Gastrocnemius medialis (tissue), 4 donors: ENCODE data around the gene KCNQ1. TPM values are rescaled to one million over a fixed set of nuclear protein-coding genes. Genes with fewer than 3 reads are reported as not detected.

Experiments
- ATAC-seq, 2 donors: fragments of 150-250 bp; one replicate each; pipeline ENCODE4 v1.9.1; 2016
- DNase-seq, 2 donors: peaks; one replicate each; pipeline ENCODE4 v3.0.0-alpha.2; 2019
- H3K27ac ChIP-seq, 4 donors: fragments of 200-600 bp; sonication (generic); 1 replicate in 1 of 4; 2 replicates in 3 of 4; pipeline ENCODE4 v1.5.1; 2016 to 2018; ENCODE audit warnings: mild to moderate bottlenecking in 2 of 4, moderate library complexity in 1 of 4
- H3K27me3 ChIP-seq, 3 donors: fragments of 200-600 bp; sonication (generic) in 2 of 3; 1 replicate in 1 of 3; 2 replicates in 2 of 3; pipeline versions ENCODE4 v1.5.1 to v1.6.0; 2016 to 2019; ENCODE audit warnings: mild to moderate bottlenecking in 1 of 3, moderate library complexity in 1 of 3
- H3K36me3 ChIP-seq, 2 donors: fragments of 200-600 bp; sonication (generic) in 1 of 2; one replicate each; pipeline ENCODE4 v1.5.1; 2017 to 2018
- H3K4me1 ChIP-seq, 2 donors: fragments of 200-600 bp; sonication (generic) in 1 of 2; one replicate each; pipeline ENCODE4 v1.5.1; 2016 to 2017; ENCODE audit warnings: mild to moderate bottlenecking in 2 of 2
- H3K4me3 ChIP-seq, 4 donors: fragments of 200-600 bp; sonication (generic) in 3 of 4; 1 replicate in 1 of 4; 2 replicates in 3 of 4; pipeline ENCODE4 v1.5.1; 2016 to 2019; ENCODE audit warnings: mild to moderate bottlenecking in 2 of 4
- H3K9me3 ChIP-seq, 3 donors: fragments of 200-600 bp; sonication (generic) in 2 of 3; 1 replicate in 1 of 3; 2 replicates in 2 of 3; pipeline ENCODE4 v1.5.1; 2016 to 2019
- CTCF ChIP-seq, 5 experiments: fragments of 450-650 bp in 3 of 5; fragments of 200-600 bp in 2 of 5; sonication (generic) in 2 of 5; IDR thresholded peaks in 4 of 5; conservative IDR thresholded peaks in 1 of 5; 1 replicate in 4 of 5; 2 replicates in 1 of 5; pipeline ENCODE4 v1.5.1; 2016 to 2019; ENCODE audit warnings: antibody characterized with exemption in 5 of 5, mild to moderate bottlenecking in 3 of 5, moderate library complexity in 3 of 5
- POLR2A ChIP-seq, 2 donors: fragments of 450-650 bp; IDR thresholded peaks; one replicate each; pipeline ENCODE4 v1.6.1; 2017; ENCODE audit warnings: antibody characterized with exemption in 2 of 2, mild to moderate bottlenecking in 2 of 2, moderate library complexity in 2 of 2
- in situ Hi-C, 4 donors: fragments of 200-750 bp; cut with MboI; loops; one replicate each; pipeline versions ENCODE4 v1.15.0 to v1.8.0; 2017; ENCODE audit warnings: low sequenced_read_pairs in 4 of 4
- intact Hi-C: fragments of 100-400 bp; cut with DNase I; formaldehyde crosslinking; loops from one replicate; pipeline ENCODE4 v1.15.1; 2023; ENCODE audit warnings: low total_unique reads
- total RNA-seq, 4 donors: library from RNA; depleted of rRNA; stranded (reverse); fragments of >200 nt; gene quantifications; one replicate each; pipeline versions ENCODE4 v1.1.0 to v1.2.3, GENCODE V29; 2016

KCNQ1 gene
- total RNA-seq, 4 donors from 2014 or later = 0.15 to 1.00 (median 0.67) TPM

GRCh38 chr11:2803186-2804091, 358.6 kb downstream of the KCNQ1 start:
- TF ChIP-seq POLR2A (IDR thresholded peaks at IDR 0.05) (no peak), CTCF (IDR thresholded peaks at IDR 0.05 in 4 of 5, conservative IDR thresholded peaks at IDR 0.05 in 1 of 5) (no peak)
- Histone ChIP-seq H3K9me3 (no peaks in the 10 kb centered on the region), H3K4me3 (no peak overlapping the region), H3K4me1 (peaks cover 7 to 12% of the 10 kb centered on the region in 2 donors), H3K36me3 (no peaks in the 10 kb centered on the region), H3K27ac (no peak overlapping the region), H3K27me3 (peaks cover 4 to 11% (median 10%) of the 10 kb centered on the region in 3 donors)
- ATAC-seq (no peak), DNase-seq (peak; percentile 1 to 6)
- in situ Hi-C loops = no loop called here
- intact Hi-C loops = no loop called here

- DNase-seq (peak; percentile 1 to 2), ATAC-seq (no peak)
- intact Hi-C loops (no loop called here), in situ Hi-C loops (no loop called here)
- Histone ChIP-seq H3K36me3 (no peaks in the 10 kb centered on the region), H3K4me1 (peaks cover 7 to 12% of the 10 kb centered on the region in 2 donors), H3K27ac (peak overlapping the region in 1 of 4 donors; percentile 50), H3K27me3 (peaks cover 4 to 11% (median 10%) of the 10 kb centered on the region in 3 donors), H3K9me3 (no peaks in the 10 kb centered on the region), H3K4me3 (no peak overlapping the region)
- no peak for TF ChIP-seq POLR2A (IDR thresholded peaks at IDR 0.05)
- TF ChIP-seq CTCF (IDR thresholded peaks at IDR 0.05 in 4 of 5, conservative IDR thresholded peaks at IDR 0.05 in 1 of 5) = no peak
Measured at GRCh38 chr11:2804189-2804588, 359.4 kb downstream of the KCNQ1 start.

- H3K36me3 ChIP-seq = no peaks in the 10 kb centered on the region
- H3K27me3 ChIP-seq = peaks cover 4 to 11% (median 10%) of the 10 kb centered on the region in 3 donors
- H3K27ac ChIP-seq = peak overlapping the region; percentile 40 to 58 (median 48)
- DNase-seq = peak; percentile 5 to 28
- no peak overlapping the region for H3K4me3 ChIP-seq
- in situ Hi-C loops (no loop called here), intact Hi-C loops (no loop called here)
- peaks cover 7 to 12% of the 10 kb centered on the region in 2 donors for H3K4me1 ChIP-seq
- peak; percentile 39 to 43 for ATAC-seq
- no peak for TF ChIP-seq POLR2A (IDR thresholded peaks at IDR 0.05)
- no peak for TF ChIP-seq CTCF (IDR thresholded peaks at IDR 0.05 in 4 of 5, conservative IDR thresholded peaks at IDR 0.05 in 1 of 5)
- H3K9me3 ChIP-seq = no peaks in the 10 kb centered on the region
Measured at GRCh38 chr11:2804701-2805387, 360.0 kb downstream of the KCNQ1 start.

GRCh38 chr11:2805388-2806056, 360.7 kb downstream of the KCNQ1 start:
- peak; percentile 1 to 12 for DNase-seq
- H3K27ac ChIP-seq = peak overlapping the region; percentile 40 to 58 (median 48)

More at GRCh38 chr11:2805388-2806056, 360.7 kb downstream of the KCNQ1 start:
- no peaks in the 10 kb centered on the region for H3K9me3 ChIP-seq
- intact Hi-C loops (no loop called here), in situ Hi-C loops (no loop called here)
- no peak for ATAC-seq
- peaks cover 7 to 12% of the 10 kb centered on the region in 2 donors for H3K4me1 ChIP-seq
- H3K36me3 ChIP-seq = no peaks in the 10 kb centered on the region
- peaks cover 4 to 11% (median 10%) of the 10 kb centered on the region in 3 donors for H3K27me3 ChIP-seq
- TF ChIP-seq CTCF (IDR thresholded peaks at IDR 0.05 in 4 of 5, conservative IDR thresholded peaks at IDR 0.05 in 1 of 5) (no peak), POLR2A (IDR thresholded peaks at IDR 0.05) (no peak)
- no peak overlapping the region for H3K4me3 ChIP-seq
